Activated T-cell treated with anti-CD3 and anti-CD28 coated beads, Interleukin-2, amount 50 U/mL, for 72 hours (primary cell): ENCODE data around the gene CLHC1. TPM values are rescaled to one million over a fixed set of nuclear protein-coding genes. Genes with fewer than 3 reads are reported as not detected.
"Not testable (repeated sequence)": the region's sequence is repeated elsewhere in the genome, so short reads cannot be mapped to it uniquely, and the experiment has no call there.

Experiments used
- ATAC-seq, 2 donors: fragments of 150-1000 bp; cut with Tn5 transposase; replicated peaks in 1 of 2; 2 replicates each; pipeline ENCODE4 v1.10.0; 2021; ENCODE audit warnings: moderate library complexity in 2 of 2, mild to moderate bottlenecking in 1 of 2
- DNase-seq, 2 donors: peaks; one replicate each; pipeline ENCODE4 v3.0.0; 2021 to 2022; ENCODE audit warnings: mixed read lengths in 1 of 2
- H3K27ac Mint-ChIP-seq: one replicate; pipeline ENCODE4 v1.8.0; 2022; ENCODE audit warnings: mild to moderate bottlenecking, moderate library complexity, mixed read lengths
- H3K27me3 Mint-ChIP-seq: one replicate; pipeline ENCODE4 v1.8.0; 2022; ENCODE audit warnings: low read depth, mixed read lengths
- H3K36me3 Mint-ChIP-seq, 2 donors: one replicate each; pipeline ENCODE4 v1.8.0; 2022; ENCODE audit warnings: mixed read lengths in 2 of 2, mild to moderate bottlenecking in 1 of 2; ENCODE audit not compliant: insufficient read depth in 2 of 2
- H3K4me1 Mint-ChIP-seq: one replicate; pipeline ENCODE4 v1.8.0; 2022; ENCODE audit warnings: low read depth, mixed read lengths
- H3K4me3 Mint-ChIP-seq, 2 donors: one replicate each; pipeline ENCODE4 v1.8.0; 2022; ENCODE audit warnings: mild to moderate bottlenecking in 2 of 2, mixed read lengths in 2 of 2, moderate library complexity in 2 of 2
- H3K9me3 Mint-ChIP-seq, 2 donors: one replicate each; pipeline ENCODE4 v1.8.0; 2022; ENCODE audit warnings: mixed read lengths in 2 of 2
- total RNA-seq, 2 donors: library from RNA; stranded (reverse); gene quantifications; one replicate each; pipeline ENCODE4 v1.2.3, GENCODE V29; 2022

The CLHC1 gene
- total RNA-seq, 2 donors from 2014 or later = 12.3 to 15.5 TPM

GRCh38 chr2:55138882-55139229 is 93.2 kb downstream of the CLHC1 start:
- Mint-ChIP-seq H3K9me3 (no peaks in the 10 kb centered on the region), H3K4me1 (peaks cover 21% of the 10 kb centered on the region), H3K36me3 (no peaks in the 10 kb centered on the region), H3K27ac (no peak overlapping the region), H3K27me3 (no peaks in the 10 kb centered on the region), H3K4me3 (no peak overlapping the region)
- DNase-seq = no peak
- no peak for ATAC-seq

DNA sequence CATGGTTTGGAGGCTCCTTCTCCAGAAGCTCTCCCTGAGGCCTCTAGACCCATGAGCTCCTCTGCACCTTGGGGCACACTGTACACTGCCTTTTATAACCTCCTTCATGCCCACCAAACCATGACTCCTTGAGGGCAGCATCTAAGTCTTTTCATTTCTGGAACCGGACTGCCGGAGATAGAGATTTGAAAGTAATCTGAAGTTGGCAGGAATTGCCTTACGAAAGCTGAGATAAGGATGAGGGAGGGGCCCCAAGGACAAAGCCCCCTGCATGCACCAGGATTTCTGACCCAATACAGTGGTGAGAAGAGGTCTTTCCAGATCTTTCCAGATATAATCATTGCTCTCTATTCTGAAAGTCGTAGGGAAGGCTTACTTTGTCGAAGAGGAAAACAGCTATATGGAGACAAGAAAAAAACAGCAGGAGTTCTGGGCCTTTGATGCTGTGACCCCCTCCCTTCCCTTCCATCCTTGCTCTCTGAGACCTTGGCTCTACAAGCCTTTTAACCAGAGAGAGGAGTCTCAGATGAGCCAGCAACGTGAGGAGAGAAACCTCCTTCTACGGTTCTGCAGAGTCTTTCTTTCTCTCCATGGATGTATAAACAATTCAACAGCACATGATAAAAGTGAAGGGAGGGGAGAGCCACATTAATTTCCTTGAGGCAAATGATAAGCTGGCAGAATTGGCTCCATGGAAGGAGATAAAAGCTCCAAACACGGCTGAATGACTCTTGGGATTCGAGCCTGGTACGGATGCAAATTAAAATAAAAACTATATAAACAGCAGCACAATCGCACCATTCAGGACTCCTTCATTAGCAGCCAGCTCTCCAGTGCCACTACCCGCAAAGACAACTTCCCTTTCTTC is 93.8 kb downstream of the CLHC1 start:
- Mint-ChIP-seq H3K4me1 (peaks cover 27% of the 10 kb centered on the region), H3K36me3 (no peaks in the 10 kb centered on the region), H3K4me3 (no peak overlapping the region), H3K9me3 (no peaks in the 10 kb centered on the region), H3K27me3 (no peaks in the 10 kb centered on the region), H3K27ac (no peak overlapping the region)
- DNase-seq (no peak), ATAC-seq (no peak)

DNA sequence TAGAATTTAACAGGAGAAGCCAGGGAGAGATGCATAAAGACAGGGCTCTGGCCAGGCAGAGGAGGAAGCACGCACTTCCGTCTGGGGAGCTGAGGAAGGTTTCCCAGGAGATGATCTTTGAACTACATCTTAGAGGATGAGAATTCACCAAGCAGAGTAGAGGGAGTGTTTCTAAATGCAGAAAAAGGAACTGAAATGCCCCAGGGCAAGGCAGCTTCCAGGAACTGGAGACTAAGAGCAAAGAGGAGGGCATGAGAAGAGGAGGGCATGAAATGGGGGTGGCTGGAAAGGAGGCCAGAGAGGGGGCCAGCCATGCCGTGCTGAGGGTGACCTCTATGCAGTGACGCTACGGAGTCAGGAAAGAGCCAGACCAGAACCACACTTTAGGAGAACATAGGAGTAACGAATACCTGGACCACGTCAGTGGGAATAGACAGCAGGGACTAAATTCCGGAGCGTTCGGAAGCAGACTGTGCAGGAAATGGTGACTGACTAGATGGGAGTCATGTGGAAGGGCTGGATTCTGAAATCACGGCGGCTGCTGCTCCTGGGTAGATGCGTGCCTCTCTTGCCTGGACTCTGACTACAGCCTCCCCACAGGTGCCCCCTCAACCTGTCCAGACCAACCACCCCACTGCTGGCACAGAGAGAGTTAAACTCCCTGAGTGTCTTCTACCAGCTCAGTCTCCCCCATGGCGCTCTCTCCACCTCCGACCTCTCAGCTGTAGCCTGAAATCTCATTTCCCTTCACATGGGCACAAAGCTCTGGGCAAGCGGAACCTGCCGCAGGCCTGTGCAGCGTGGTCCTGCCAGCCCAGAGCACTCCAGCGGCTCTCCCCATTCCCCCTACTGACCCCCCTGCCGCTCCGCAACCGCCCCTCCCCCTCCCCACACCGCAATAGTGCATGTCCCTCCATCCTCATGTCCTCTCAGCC is 94.8 kb downstream of the CLHC1 start:
- H3K27ac Mint-ChIP-seq = no peak overlapping the region
- peaks cover 28% of the 10 kb centered on the region for H3K4me1 Mint-ChIP-seq
- H3K36me3 Mint-ChIP-seq = no peaks in the 10 kb centered on the region
- ATAC-seq (no peak), DNase-seq (no peak)
- H3K27me3 Mint-ChIP-seq = no peaks in the 10 kb centered on the region
- H3K4me3 Mint-ChIP-seq = no peak overlapping the region
- no peaks in the 10 kb centered on the region for H3K9me3 Mint-ChIP-seq

- Mint-ChIP-seq H3K9me3 (no peaks in the 10 kb centered on the region), H3K27ac (no peak overlapping the region), H3K4me3 (no peak overlapping the region), H3K4me1 (peaks cover 20% of the 10 kb centered on the region), H3K27me3 (no peaks in the 10 kb centered on the region), H3K36me3 (no peaks in the 10 kb centered on the region)
- DNase-seq (no peak), ATAC-seq (no peak)
Observed at GRCh38 chr2:55136138-55136541, 96.0 kb downstream of the CLHC1 start.

DNA sequence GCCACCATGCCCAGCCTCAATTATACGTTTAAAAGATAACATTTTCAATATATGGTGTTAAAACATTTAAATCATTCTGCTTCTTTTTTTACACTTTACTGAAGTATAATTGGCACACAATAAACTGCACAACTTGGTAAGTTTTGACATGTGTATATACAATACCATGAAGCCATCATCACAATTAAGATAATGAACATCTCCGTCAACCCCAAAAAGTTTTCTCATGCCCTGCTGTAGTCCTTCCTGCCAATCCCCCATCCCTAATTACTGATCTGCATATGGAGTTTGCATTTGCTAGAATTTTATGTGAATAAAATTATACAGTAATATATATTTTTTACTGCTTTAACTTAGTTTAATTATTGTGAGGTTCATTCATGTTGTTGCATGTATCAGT is 96.6 kb downstream of the CLHC1 start:
- Mint-ChIP-seq H3K27ac (no peak overlapping the region), H3K4me3 (no peak overlapping the region), H3K27me3 (no peaks in the 10 kb centered on the region), H3K9me3 (no peaks in the 10 kb centered on the region), H3K4me1 (peaks cover 20% of the 10 kb centered on the region), H3K36me3 (no peaks in the 10 kb centered on the region)
- ATAC-seq (no peak), DNase-seq (no peak)

- H3K9me3 Mint-ChIP-seq = no peaks in the 10 kb centered on the region
- H3K36me3 Mint-ChIP-seq = no peaks in the 10 kb centered on the region
- H3K27ac Mint-ChIP-seq = peak overlapping the region; percentile 99
- DNase-seq (peak in 1 of 2 donors; percentile 3), ATAC-seq (peak; percentile 12 to 28)
- H3K27me3 Mint-ChIP-seq = no peaks in the 10 kb centered on the region
- H3K4me3 Mint-ChIP-seq = peak overlapping the region; percentile 85 to 97
- H3K4me1 Mint-ChIP-seq = peaks cover 20% of the 10 kb centered on the region
Observed at GRCh38 chr2:55134316-55134706, 97.8 kb downstream of the CLHC1 start.

- H3K36me3 Mint-ChIP-seq = no peaks in the 10 kb centered on the region
- DNase-seq (peak; percentile 56 to 60), ATAC-seq (peak; percentile 90 to 94)
- H3K27me3 Mint-ChIP-seq = no peaks in the 10 kb centered on the region
- H3K4me3 Mint-ChIP-seq = peak overlapping the region; percentile 85 to 97
- H3K4me1 Mint-ChIP-seq = peaks cover 20% of the 10 kb centered on the region
- no peaks in the 10 kb centered on the region for H3K9me3 Mint-ChIP-seq
- H3K27ac Mint-ChIP-seq = peak overlapping the region; percentile 99
Observed at GRCh38 chr2:55133467-55134315, 98.4 kb downstream of the CLHC1 start.

DNA sequence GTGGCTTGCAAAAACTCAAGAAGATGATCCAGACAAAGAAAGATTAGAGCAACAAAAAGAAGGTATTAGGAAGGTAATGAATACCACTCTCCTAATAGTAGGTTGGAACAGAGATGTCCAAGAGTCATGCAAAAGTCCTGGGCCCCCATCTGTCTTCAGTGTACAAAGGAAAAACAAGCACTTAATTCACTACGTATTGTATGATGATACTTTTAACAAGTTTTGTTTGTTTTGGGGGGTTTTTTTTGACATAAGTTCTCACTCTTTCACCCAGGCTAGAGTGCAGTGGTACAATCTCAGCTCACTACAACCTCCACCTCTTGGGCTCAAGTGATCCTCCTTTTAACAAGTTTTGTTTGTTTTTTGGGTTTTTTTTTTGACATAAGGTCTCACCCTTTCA is 101.2 kb downstream of the CLHC1 start:
- H3K4me3 Mint-ChIP-seq = no peak overlapping the region

GRCh38 chr2:55126643-55127042 is 105.5 kb downstream of the CLHC1 start:
- H3K27me3 Mint-ChIP-seq, H3K27ac Mint-ChIP-seq, H3K9me3 Mint-ChIP-seq, H3K4me3 Mint-ChIP-seq, ATAC-seq, DNase-seq, H3K4me1 Mint-ChIP-seq, H3K36me3 Mint-ChIP-seq: not testable (repeated sequence)

More for the DNA sequence above, 101.2 kb downstream of the CLHC1 start:
- no peak for DNase-seq
- no peak overlapping the region for H3K27ac Mint-ChIP-seq
- ATAC-seq = no peak
- H3K4me1 Mint-ChIP-seq = peaks cover 20% of the 10 kb centered on the region
- H3K36me3 Mint-ChIP-seq = no peaks in the 10 kb centered on the region
- no peaks in the 10 kb centered on the region for H3K9me3 Mint-ChIP-seq
- no peaks in the 10 kb centered on the region for H3K27me3 Mint-ChIP-seq

Other genes with a start within 250 kb of the CLHC1 start
- 10 to 100 TPM; 78.8 to 83.3 TPM for gene RTN4, start 181.8 kb downstream of the CLHC1 start, total RNA-seq
- gene RPS27A, start 395 bp upstream of the CLHC1 start, total RNA-seq = 1,000 to 10,000 TPM; 1,242 to 1,391 TPM
- gene MTIF2, start 36.9 kb upstream of the CLHC1 start, total RNA-seq = 10 to 100 TPM; 49.8 to 55.7 TPM
- gene CCDC88A, start 187.6 kb upstream of the CLHC1 start, total RNA-seq = 10 to 100 TPM in 1 of 2 donors, 1 to 10 TPM in 1; 9.6 to 13.8 TPM